Thoracic aorta (tissue), 2 donors: Measurements from ENCODE around the gene PRTFDC1. TPM values are rescaled to one million over a fixed set of nuclear protein-coding genes. Genes with fewer than 3 reads are reported as not detected.
A peak's percentile ranks its signal among the peaks of the same experiment; 100 is the strongest.

ENCODE experiments used
- ATAC-seq: fragments of 150-250 bp; one replicate; pipeline ENCODE4 v1.8.0; 2017; ENCODE audit warnings: low read depth; ENCODE audit not compliant: insufficient number of reproducible peaks, low FRiP score
- DNase-seq: peaks from one replicate; pipeline ENCODE4 v3.0.0-alpha.2; 2020; ENCODE audit warnings: low spot score
- H3K27ac ChIP-seq, 2 donors: fragments of 200-600 bp; sonication (generic); 1 replicate in 1 of 2; 2 replicates in 1 of 2; pipeline ENCODE4 v1.5.1; 2016; ENCODE audit warnings: mild to moderate bottlenecking in 2 of 2, moderate library complexity in 2 of 2
- H3K27me3 ChIP-seq: fragments of 200-600 bp; sonication (generic); replicated peaks from 2 replicates; pipeline ENCODE4 v1.6.0; 2016; ENCODE audit warnings: mild to moderate bottlenecking; ENCODE audit not compliant: insufficient read depth
- H3K36me3 ChIP-seq: fragments of 200-600 bp; sonication (generic); one replicate; pipeline ENCODE4 v1.5.1; 2016
- H3K4me1 ChIP-seq, 2 donors: fragments of 200-600 bp; sonication (generic); 1 replicate in 1 of 2; 2 replicates in 1 of 2; pipeline versions ENCODE4 v1.5.1 to v1.6.0; 2016; ENCODE audit warnings: low read depth in 2 of 2, mild to moderate bottlenecking in 1 of 2; ENCODE audit not compliant: control insufficient read depth in 1 of 2
- H3K4me3 ChIP-seq: fragments of 200-600 bp; sonication (generic); 2 replicates; pipeline ENCODE4 v1.5.1; 2016; ENCODE audit warnings: mild to moderate bottlenecking
- H3K9me3 ChIP-seq: fragments of 200-600 bp; sonication (generic); 2 replicates; pipeline ENCODE4 v1.5.1; 2016
- total RNA-seq, 2 donors: library from RNA; depleted of rRNA; stranded (reverse); fragments of >200 nt; gene quantifications; one replicate each; pipeline versions ENCODE4 v1.1.0 to v1.2.3, GENCODE V29; 2016
- TF ChIP-seq, protein P1 (sequence below): fragments of 200-600 bp; sonication (generic); IDR thresholded peaks from one replicate; pipeline ENCODE4 v1.5.1; 2019; ENCODE audit warnings: antibody characterized with exemption

The PRTFDC1 gene
- total RNA-seq, 2 donors from 2014 or later, result 6.2 to 7.3 TPM

DNA sequence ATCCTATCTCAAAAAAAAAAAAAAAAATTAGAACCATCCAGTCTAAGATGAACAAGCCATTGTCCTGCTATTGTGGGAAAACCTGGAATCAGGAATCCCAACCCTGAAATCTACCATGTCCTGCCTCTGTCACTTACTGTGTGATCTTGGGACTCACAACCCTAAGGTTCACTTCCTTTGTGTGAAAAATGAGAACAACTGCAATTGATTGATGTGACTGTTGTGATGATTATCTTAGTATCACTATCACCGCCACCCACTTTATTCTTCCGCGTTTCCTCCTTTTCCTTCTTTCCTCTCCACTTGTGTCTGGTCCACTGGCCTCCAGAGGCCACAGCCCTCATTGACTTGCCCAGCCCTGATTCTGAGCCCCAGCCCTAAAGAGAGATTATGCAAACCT lies 12.6 kb upstream of the PRTFDC1 start:
- TF ChIP-seq, protein P1, sequence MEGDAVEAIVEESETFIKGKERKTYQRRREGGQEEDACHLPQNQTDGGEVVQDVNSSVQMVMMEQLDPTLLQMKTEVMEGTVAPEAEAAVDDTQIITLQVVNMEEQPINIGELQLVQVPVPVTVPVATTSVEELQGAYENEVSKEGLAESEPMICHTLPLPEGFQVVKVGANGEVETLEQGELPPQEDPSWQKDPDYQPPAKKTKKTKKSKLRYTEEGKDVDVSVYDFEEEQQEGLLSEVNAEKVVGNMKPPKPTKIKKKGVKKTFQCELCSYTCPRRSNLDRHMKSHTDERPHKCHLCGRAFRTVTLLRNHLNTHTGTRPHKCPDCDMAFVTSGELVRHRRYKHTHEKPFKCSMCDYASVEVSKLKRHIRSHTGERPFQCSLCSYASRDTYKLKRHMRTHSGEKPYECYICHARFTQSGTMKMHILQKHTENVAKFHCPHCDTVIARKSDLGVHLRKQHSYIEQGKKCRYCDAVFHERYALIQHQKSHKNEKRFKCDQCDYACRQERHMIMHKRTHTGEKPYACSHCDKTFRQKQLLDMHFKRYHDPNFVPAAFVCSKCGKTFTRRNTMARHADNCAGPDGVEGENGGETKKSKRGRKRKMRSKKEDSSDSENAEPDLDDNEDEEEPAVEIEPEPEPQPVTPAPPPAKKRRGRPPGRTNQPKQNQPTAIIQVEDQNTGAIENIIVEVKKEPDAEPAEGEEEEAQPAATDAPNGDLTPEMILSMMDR, result no peak
- ATAC-seq (no peak), DNase-seq (no peak)
- H3K27me3 ChIP-seq, result no peaks in the 10 kb centered on the region
- no peaks in the 10 kb centered on the region for H3K4me1 ChIP-seq
- H3K4me3 ChIP-seq, result no peak overlapping the region
- no peak overlapping the region for H3K27ac ChIP-seq
- H3K9me3 ChIP-seq, result no peaks in the 10 kb centered on the region
- H3K36me3 ChIP-seq, result no peaks in the 10 kb centered on the region

DNA sequence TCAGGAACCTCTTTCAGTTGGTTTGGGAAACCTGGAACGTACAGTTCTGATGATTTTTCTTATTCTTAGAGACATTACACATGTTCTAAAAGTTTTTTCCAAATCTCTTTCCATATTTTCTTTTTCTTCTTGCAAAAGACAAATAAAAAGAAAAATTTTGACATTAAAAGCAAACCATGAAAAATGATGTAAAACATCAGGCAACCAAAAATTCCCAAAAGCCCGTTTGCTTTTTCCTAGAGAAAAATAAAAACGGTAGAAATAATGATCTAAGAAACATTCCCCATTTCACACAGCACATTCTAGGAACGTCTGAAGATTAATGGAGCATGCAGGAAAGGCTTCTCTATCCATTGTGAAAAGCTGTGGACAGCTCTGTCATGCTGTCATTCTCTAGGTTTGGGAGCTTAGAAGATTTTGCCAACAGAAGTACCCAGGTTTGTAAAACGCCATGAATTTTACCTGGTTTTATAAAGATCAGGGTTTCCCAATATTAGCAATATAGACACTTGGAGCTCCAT lies 11.2 kb upstream of the PRTFDC1 start:
- no peak overlapping the region for H3K4me3 ChIP-seq
- H3K9me3 ChIP-seq, result no peaks in the 10 kb centered on the region
- H3K4me1 ChIP-seq, result peaks cover 6 to 9% of the 10 kb centered on the region in 2 donors
- TF ChIP-seq, protein P1, result no peak
- no peaks in the 10 kb centered on the region for H3K36me3 ChIP-seq
- no peak overlapping the region for H3K27ac ChIP-seq
- DNase-seq, result no peak
- H3K27me3 ChIP-seq, result no peaks in the 10 kb centered on the region
- no peak for ATAC-seq

DNA sequence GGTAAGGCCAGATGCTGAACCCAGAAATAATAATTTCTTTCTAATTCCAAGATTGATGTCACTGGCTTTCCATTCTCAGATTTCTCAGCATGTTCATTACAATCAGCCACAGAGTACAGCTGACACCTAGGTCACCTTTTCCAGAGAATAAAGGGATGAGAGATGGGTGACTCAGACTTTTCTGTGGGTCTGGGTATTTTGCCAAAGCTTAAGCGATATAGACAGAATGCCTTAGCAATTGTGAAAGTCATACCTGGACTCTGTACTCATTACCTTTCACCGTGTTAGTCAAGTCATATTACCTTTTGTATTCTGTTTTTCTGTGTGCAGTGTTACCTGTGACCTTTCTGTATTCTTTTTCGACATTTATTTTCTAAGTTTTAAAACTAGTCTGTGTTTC lies 10.6 kb upstream of the PRTFDC1 start:
- ATAC-seq, result no peak
- H3K27me3 ChIP-seq, result no peaks in the 10 kb centered on the region
- H3K4me3 ChIP-seq, result no peak overlapping the region
- DNase-seq, result no peak
- H3K9me3 ChIP-seq, result no peaks in the 10 kb centered on the region
- no peak overlapping the region for H3K27ac ChIP-seq
- H3K36me3 ChIP-seq, result no peaks in the 10 kb centered on the region
- H3K4me1 ChIP-seq, result peaks cover 8 to 12% of the 10 kb centered on the region in 2 donors
- TF ChIP-seq, protein P1, result no peak

DNA sequence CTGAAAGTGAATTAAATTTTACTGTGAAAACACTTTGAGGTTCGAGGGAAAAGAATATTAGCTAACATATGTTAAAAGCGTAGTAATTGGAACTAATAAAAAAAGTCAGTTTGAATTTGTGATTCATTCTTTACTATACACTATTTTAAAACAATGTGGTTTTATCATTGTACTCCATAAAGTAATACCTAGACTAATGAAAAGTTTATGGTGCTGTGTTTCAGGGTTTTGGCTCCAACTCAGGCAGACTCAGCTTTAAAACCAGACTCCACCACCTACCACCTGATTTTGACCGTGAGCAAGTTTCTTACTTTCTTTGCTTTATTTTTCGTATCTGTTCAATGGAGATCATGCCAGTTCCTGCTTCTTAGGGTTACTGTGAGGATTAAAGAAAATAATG lies 9.2 kb upstream of the PRTFDC1 start:
- ATAC-seq, result no peak
- no peak for DNase-seq

DNA sequence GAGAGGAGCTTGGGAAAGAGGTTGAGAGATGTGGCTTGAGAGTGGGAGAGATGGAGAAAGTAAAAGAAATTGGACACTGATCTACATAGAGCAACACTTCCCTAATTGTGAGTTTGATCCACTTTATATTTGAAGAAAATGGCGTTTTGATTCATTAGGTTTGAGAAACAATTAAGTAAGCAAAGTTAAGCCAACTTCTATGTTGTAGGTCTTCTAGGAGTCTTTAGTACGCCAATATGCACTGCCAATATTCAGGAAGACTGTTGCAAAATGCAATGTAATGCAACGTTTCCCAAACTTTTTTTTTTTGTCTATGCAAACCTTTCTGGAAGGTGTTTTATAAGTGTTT lies 7.0 kb upstream of the PRTFDC1 start:
- ATAC-seq, result no peak
- TF ChIP-seq, protein P1, result no peak
- Histone ChIP-seq H3K9me3 (no peaks in the 10 kb centered on the region), H3K4me3 (no peak overlapping the region), H3K36me3 (no peaks in the 10 kb centered on the region), H3K27ac (peak overlapping the region; percentile 73 to 81), H3K4me1 (peaks cover 12 to 22% of the 10 kb centered on the region in 2 donors), H3K27me3 (no peaks in the 10 kb centered on the region)
- DNase-seq, result no peak

More for the DNA sequence above, 9.2 kb upstream of the PRTFDC1 start:
- H3K27me3 ChIP-seq, result no peaks in the 10 kb centered on the region
- no peak overlapping the region for H3K27ac ChIP-seq
- peaks cover 12 to 22% of the 10 kb centered on the region in 2 donors for H3K4me1 ChIP-seq
- TF ChIP-seq, protein P1, result no peak
- H3K9me3 ChIP-seq, result no peaks in the 10 kb centered on the region
- H3K4me3 ChIP-seq, result no peak overlapping the region
- no peaks in the 10 kb centered on the region for H3K36me3 ChIP-seq
